ENCODE data around the gene BAIAP2.

BAIAP2 gene

GRCh38 chr17:81102352-81102751 is 67.4 kb downstream of the BAIAP2 start:
- Histone ChIP-seq H3K4me1 (ENCODE audit: control insufficient read depth, insufficient read depth, low read length) (peaks cover 5% of the 10 kb centered on the region), H3K4me3 (ENCODE audit: low read length) (no peak overlapping the region), H3K27ac (ENCODE audit: low read depth, low read length) (no peak overlapping the region), H3K9ac (ENCODE audit: low read length) (no peak overlapping the region), H3K36me3 (ENCODE audit: control insufficient read depth, insufficient read depth, low read length) (peaks cover 12% of the 10 kb centered on the region), H3K27me3 (ENCODE audit: control insufficient read depth, insufficient read depth, low read length) (no peaks in the 10 kb centered on the region)

GRCh38 chr17:81102869-81103268 is 67.9 kb downstream of the BAIAP2 start:
- Histone ChIP-seq H3K4me1 (ENCODE audit: control insufficient read depth, insufficient read depth, low read length) (peaks cover under 1% of the 10 kb centered on the region), H3K27me3 (ENCODE audit: control insufficient read depth, insufficient read depth, low read length) (no peaks in the 10 kb centered on the region), H3K4me3 (ENCODE audit: low read length) (no peak overlapping the region), H3K9ac (ENCODE audit: low read length) (no peak overlapping the region), H3K27ac (ENCODE audit: low read depth, low read length) (no peak overlapping the region), H3K36me3 (ENCODE audit: control insufficient read depth, insufficient read depth, low read length) (peaks cover 12% of the 10 kb centered on the region)

GRCh38 chr17:81103379-81103778 is 68.4 kb downstream of the BAIAP2 start:
- Histone ChIP-seq H3K27ac (ENCODE audit: low read depth, low read length) (no peak overlapping the region), H3K9ac (ENCODE audit: low read length) (no peak overlapping the region), H3K27me3 (ENCODE audit: control insufficient read depth, insufficient read depth, low read length) (no peaks in the 10 kb centered on the region), H3K4me3 (ENCODE audit: low read length) (no peak overlapping the region), H3K36me3 (ENCODE audit: control insufficient read depth, insufficient read depth, low read length) (peaks cover 12% of the 10 kb centered on the region), H3K4me1 (ENCODE audit: control insufficient read depth, insufficient read depth, low read length) (no peaks in the 10 kb centered on the region)

- H3K4me3 ChIP-seq (ENCODE audit: low read length), result no peak overlapping the region
- H3K27me3 ChIP-seq (ENCODE audit: control insufficient read depth, insufficient read depth, low read length), result no peaks in the 10 kb centered on the region
- no peak overlapping the region for H3K27ac ChIP-seq (ENCODE audit: low read depth, low read length)
- H3K9ac ChIP-seq (ENCODE audit: low read length), result no peak overlapping the region
- no peaks in the 10 kb centered on the region for H3K4me1 ChIP-seq (ENCODE audit: control insufficient read depth, insufficient read depth, low read length)
- H3K36me3 ChIP-seq (ENCODE audit: control insufficient read depth, insufficient read depth, low read length), result peaks cover 5% of the 10 kb centered on the region
Observed at GRCh38 chr17:81106716-81107115, 71.8 kb downstream of the BAIAP2 start.

- H3K27ac ChIP-seq (ENCODE audit: low read depth, low read length), result no peak overlapping the region
- peaks cover 5% of the 10 kb centered on the region for H3K36me3 ChIP-seq (ENCODE audit: control insufficient read depth, insufficient read depth, low read length)
- H3K9ac ChIP-seq (ENCODE audit: low read length), result no peak overlapping the region
Observed at GRCh38 chr17:81108220-81108619, 73.3 kb downstream of the BAIAP2 start.

GRCh38 chr17:81109957-81110356 is 75.0 kb downstream of the BAIAP2 start:
- Histone ChIP-seq H3K4me1 (ENCODE audit: control insufficient read depth, insufficient read depth, low read length) (no peaks in the 10 kb centered on the region), H3K36me3 (ENCODE audit: control insufficient read depth, insufficient read depth, low read length) (peaks cover 5% of the 10 kb centered on the region), H3K4me3 (ENCODE audit: low read length) (no peak overlapping the region), H3K27ac (ENCODE audit: low read depth, low read length) (no peak overlapping the region), H3K9ac (ENCODE audit: low read length) (no peak overlapping the region), H3K27me3 (ENCODE audit: control insufficient read depth, insufficient read depth, low read length) (no peaks in the 10 kb centered on the region)

More at GRCh38 chr17:81108220-81108619, 73.3 kb downstream of the BAIAP2 start:
- Histone ChIP-seq H3K27me3 (ENCODE audit: control insufficient read depth, insufficient read depth, low read length) (no peaks in the 10 kb centered on the region), H3K4me3 (ENCODE audit: low read length) (no peak overlapping the region), H3K4me1 (ENCODE audit: control insufficient read depth, insufficient read depth, low read length) (no peaks in the 10 kb centered on the region)

- no peaks in the 10 kb centered on the region for H3K27me3 ChIP-seq (ENCODE audit: control insufficient read depth, insufficient read depth, low read length)
- no peak overlapping the region for H3K9ac ChIP-seq (ENCODE audit: low read length)
- H3K4me1 ChIP-seq (ENCODE audit: control insufficient read depth, insufficient read depth, low read length), result no peaks in the 10 kb centered on the region
- no peak overlapping the region for H3K27ac ChIP-seq (ENCODE audit: low read depth, low read length)
- no peak overlapping the region for H3K4me3 ChIP-seq (ENCODE audit: low read length)
- H3K36me3 ChIP-seq (ENCODE audit: control insufficient read depth, insufficient read depth, low read length), result peaks cover 3% of the 10 kb centered on the region
Observed at GRCh38 chr17:81110488-81111040, 75.6 kb downstream of the BAIAP2 start.

GRCh38 chr17:81111066-81111465 is 76.1 kb downstream of the BAIAP2 start:
- Histone ChIP-seq H3K4me1 (ENCODE audit: control insufficient read depth, insufficient read depth, low read length) (no peaks in the 10 kb centered on the region), H3K27me3 (ENCODE audit: control insufficient read depth, insufficient read depth, low read length) (no peaks in the 10 kb centered on the region), H3K4me3 (ENCODE audit: low read length) (no peak overlapping the region), H3K36me3 (ENCODE audit: control insufficient read depth, insufficient read depth, low read length) (peaks cover 3% of the 10 kb centered on the region), H3K27ac (ENCODE audit: low read depth, low read length) (no peak overlapping the region), H3K9ac (ENCODE audit: low read length) (no peak overlapping the region)

- H3K9ac ChIP-seq (ENCODE audit: low read length), result no peak overlapping the region
- no peak overlapping the region for H3K27ac ChIP-seq (ENCODE audit: low read depth, low read length)
- H3K27me3 ChIP-seq (ENCODE audit: control insufficient read depth, insufficient read depth, low read length), result no peaks in the 10 kb centered on the region
- H3K4me3 ChIP-seq (ENCODE audit: low read length), result no peak overlapping the region
- no peaks in the 10 kb centered on the region for H3K36me3 ChIP-seq (ENCODE audit: control insufficient read depth, insufficient read depth, low read length)
- no peaks in the 10 kb centered on the region for H3K4me1 ChIP-seq (ENCODE audit: control insufficient read depth, insufficient read depth, low read length)
Observed at GRCh38 chr17:81112450-81112849, 77.5 kb downstream of the BAIAP2 start.

GRCh38 chr17:81113158-81113724 is 78.3 kb downstream of the BAIAP2 start:
- Histone ChIP-seq H3K4me3 (ENCODE audit: low read length) (no peak overlapping the region), H3K9ac (ENCODE audit: low read length) (no peak overlapping the region), H3K36me3 (ENCODE audit: control insufficient read depth, insufficient read depth, low read length) (no peaks in the 10 kb centered on the region), H3K27me3 (ENCODE audit: control insufficient read depth, insufficient read depth, low read length) (no peaks in the 10 kb centered on the region), H3K27ac (ENCODE audit: low read depth, low read length) (no peak overlapping the region), H3K4me1 (ENCODE audit: control insufficient read depth, insufficient read depth, low read length) (no peaks in the 10 kb centered on the region)

GRCh38 chr17:81114351-81115093 is 79.6 kb downstream of the BAIAP2 start:
- Histone ChIP-seq H3K27me3 (ENCODE audit: control insufficient read depth, insufficient read depth, low read length) (peaks cover 7% of the 10 kb centered on the region), H3K36me3 (ENCODE audit: control insufficient read depth, insufficient read depth, low read length) (no peaks in the 10 kb centered on the region), H3K9ac (ENCODE audit: low read length) (no peak overlapping the region), H3K4me3 (ENCODE audit: low read length) (no peak overlapping the region), H3K4me1 (ENCODE audit: control insufficient read depth, insufficient read depth, low read length) (peaks cover 3% of the 10 kb centered on the region), H3K27ac (ENCODE audit: low read depth, low read length) (no peak overlapping the region)

GRCh38 chr17:81115219-81115618 is 80.3 kb downstream of the BAIAP2 start:
- Histone ChIP-seq H3K4me3 (ENCODE audit: low read length) (no peak overlapping the region), H3K36me3 (ENCODE audit: control insufficient read depth, insufficient read depth, low read length) (no peaks in the 10 kb centered on the region), H3K27me3 (ENCODE audit: control insufficient read depth, insufficient read depth, low read length) (peaks cover 7% of the 10 kb centered on the region), H3K9ac (ENCODE audit: low read length) (no peak overlapping the region), H3K27ac (ENCODE audit: low read depth, low read length) (no peak overlapping the region), H3K4me1 (ENCODE audit: control insufficient read depth, insufficient read depth, low read length) (peaks cover 3% of the 10 kb centered on the region)

Data from rectal smooth muscle tissue (tissue), 1 donor.